Activated CD4-positive, alpha-beta T cell treated with anti-CD3 and anti-CD28 coated beads, Interleukin-2, amount 50 U/mL, for 48 hours (primary cell): ENCODE results near the gene RNASEH2B.

Source experiments
- DNase-seq, 2 experiments: peaks; one replicate each; pipeline ENCODE4 v3.0.0-alpha.2; 2020

The RNASEH2B gene, protein sequence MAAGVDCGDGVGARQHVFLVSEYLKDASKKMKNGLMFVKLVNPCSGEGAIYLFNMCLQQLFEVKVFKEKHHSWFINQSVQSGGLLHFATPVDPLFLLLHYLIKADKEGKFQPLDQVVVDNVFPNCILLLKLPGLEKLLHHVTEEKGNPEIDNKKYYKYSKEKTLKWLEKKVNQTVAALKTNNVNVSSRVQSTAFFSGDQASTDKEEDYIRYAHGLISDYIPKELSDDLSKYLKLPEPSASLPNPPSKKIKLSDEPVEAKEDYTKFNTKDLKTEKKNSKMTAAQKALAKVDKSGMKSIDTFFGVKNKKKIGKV

DNA sequence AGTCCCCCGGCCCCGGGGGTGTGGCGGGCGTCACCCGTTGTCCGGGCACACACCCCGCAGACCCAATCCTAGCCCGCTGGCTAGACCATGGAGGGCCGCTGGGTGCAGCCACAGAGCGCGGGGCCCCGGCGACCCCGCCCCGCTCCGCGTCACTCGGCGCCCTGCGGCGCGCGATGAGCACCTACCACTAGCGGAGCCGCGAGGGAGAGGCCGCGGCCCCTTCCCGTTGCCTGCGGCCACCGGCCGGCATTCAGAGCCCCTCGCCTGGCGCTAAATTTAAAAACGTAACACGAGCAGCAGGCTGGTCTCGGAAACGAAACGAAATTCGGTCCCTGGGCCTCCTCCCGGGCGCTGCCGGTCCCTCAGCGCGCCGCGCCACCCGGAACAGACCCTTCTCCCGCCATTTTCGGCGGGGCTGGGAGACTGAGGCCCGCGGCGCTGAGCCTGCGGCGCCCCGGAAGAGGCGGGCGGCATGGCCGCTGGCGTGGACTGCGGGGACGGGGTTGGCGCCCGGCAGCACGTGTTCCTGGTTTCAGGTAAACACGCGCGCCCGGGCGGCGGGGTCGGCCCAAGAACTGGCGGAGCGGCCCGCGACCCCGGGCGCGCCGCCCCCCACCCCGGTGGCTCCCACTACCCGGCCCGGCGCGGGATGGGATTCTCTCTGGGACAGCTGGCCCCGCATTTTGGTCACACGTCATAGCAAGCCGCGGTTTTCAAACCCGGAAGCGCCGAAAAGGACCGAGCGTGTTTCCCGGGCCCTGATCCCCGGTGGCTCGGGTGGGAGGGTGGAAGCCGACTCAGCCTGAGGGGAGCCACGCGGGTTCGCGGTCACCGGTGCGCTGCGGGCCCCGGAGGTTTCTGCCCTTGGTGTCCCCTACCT lies at the start of gene RNASEH2B:
TSS of gene RNASEH2B (plus strand) at position 187 of the 880 bp plus-strand sequence. CDS start at position 473, 286 bp downstream.
- peak; percentile 68 to 75 for DNase-seq

DNA sequence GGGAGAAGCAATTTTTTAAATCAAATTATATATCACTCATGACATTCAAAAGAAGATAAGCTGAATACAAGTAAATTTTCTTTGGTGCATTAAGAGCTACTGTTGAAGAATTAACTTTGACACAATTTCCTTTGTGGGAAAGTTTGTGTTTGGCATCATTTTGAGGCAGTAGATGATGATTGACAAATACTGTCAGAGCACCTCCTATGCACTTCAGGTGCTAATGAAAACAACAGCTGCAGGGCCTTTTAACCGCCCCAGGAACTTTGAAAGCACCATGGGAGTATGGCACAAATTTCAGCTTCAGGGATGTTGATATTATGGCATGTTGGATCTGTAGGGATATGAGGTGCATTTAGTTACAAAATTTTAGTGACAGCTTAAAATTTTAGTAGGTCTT lies 45.1 kb upstream of the RNASEH2B start:
- no peak for DNase-seq

DNA sequence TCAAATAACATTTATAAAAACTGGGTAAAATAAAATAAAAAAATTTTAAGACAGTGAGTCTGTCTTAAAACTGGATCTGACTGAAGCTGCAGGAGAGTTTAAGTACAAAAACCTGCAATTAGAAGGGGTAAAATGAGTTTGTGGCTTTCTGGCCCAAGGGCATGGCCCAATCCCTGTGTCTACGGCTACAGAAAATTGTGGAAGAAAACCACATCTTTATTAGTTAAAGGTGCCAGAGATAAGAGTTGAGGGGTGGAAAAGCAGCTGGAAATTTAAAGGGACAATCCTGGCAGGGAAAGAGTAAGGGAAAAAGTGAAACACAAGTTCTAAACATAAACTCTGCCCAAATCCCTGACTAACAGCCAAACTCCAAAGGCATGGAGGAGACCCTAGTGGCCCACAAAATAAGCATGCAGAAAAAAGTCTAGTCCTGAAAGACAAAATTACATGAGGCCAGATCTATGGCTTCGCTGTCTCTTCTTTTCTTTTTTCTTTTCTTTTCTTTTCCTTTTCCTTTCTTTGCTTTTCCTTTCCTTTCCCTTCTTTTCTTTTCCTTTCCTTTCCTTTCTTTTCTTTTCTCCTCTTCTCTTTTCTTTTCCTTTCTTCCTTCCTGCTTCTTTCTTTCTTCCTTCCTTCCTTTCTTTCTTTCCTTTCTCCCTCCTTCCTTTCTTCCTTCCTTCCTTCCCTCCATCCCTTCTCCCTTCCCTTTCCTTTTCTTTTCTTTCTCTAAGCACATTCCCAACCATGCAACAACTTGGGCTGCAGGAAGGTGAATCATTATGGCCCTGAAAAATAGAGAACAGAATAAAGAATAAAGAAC lies 42.6 kb upstream of the RNASEH2B start:
- DNase-seq = no peak

DNA sequence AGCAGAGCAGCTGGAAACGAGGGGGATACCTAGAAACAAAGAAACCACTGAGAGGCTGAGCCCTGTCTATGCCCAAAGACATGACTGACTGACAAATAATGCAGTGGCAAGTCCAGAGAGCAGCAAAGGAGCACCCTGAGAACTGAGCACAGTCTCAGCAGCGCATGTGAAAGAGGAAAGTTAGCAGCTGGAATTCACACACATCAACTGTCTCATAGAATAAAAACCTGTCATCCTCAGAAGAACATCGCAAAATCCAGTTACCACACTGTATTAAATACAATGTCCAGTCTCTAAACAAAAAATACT lies 42.0 kb upstream of the RNASEH2B start:
- no peak for DNase-seq

DNA sequence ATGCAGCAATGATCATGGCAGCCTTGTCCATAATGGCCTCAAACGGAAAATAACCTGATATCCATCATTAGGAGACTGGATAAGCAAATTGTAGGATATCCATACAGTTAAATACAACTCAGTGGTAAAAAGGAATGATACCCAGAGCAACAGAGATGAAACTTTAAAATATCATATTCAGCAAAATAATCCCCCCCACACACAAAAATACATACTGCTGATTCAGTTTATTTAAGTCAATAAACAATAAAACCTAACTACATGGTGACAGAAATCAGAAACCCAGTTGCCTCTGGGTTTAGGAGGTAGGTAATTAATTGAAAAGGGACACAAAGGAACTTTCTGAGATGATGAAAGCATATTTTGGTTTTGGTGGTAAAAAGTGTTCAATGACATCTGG lies 38.2 kb upstream of the RNASEH2B start:
- no peak for DNase-seq

DNA sequence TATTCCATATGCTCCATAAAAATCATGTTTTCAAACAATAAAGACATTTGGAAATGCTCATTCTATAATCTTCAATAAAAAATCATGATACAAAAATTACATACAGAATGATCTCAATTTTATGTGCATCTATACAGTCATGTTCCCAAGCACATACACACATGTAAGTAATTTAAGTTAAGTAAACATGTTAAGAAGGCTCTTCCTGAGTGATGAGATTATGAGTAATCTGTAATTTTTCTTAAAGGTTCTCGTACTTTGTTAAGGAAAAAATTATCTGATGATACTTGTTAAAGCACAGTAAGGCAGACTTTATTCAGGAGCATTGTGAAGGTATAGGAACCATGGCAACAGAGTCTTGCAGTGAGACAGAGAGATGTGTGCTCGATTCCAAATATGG lies 36.1 kb upstream of the RNASEH2B start:
- no peak for DNase-seq

DNA sequence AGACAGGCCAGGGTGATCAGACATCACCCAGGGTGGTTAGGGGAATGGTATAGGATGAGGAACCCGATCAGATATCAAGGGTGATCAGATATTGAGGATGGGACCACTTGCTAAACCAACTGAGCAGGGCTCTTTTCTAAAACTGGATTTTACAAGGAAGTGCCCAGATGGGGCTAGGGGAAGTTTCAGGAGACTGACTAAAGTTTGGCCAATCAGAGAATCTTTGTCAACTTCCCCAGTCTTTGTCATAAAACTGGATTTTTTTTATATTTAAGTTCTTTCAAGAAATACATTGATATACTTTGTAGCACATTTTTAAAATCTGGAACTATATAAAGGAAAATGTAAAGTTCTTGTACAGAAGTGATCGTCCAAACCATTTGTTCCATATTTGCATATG lies 35.6 kb upstream of the RNASEH2B start:
- DNase-seq = no peak

DNA sequence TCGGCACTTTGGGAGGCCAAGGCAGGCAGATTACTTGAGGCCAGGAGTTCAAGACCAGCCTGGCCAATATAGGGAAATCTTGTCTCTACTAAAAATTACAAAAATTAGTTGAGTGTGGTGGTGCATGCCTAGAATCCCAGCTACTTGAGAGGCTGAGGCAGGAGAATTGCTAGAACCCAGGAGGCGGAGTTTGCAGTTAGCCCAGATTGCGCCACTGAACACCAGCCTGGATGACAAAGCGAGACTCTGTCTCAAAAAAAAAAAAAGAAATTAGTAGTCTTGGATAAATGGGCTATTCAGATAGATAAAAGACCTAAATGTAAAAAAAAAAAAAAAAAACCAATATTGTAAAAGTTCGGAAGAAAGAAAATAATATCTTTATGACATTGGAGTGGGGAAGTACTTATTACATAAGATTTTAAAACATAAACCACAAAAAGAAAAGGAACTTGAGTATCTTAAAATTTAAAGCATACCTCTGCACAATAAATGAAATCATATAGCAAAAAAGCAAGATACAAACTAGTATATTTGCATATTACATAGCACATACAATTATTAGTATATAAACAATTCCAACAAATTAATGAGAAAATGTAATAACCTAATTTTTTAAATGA lies 26.7 kb upstream of the RNASEH2B start:
- no peak for DNase-seq

DNA sequence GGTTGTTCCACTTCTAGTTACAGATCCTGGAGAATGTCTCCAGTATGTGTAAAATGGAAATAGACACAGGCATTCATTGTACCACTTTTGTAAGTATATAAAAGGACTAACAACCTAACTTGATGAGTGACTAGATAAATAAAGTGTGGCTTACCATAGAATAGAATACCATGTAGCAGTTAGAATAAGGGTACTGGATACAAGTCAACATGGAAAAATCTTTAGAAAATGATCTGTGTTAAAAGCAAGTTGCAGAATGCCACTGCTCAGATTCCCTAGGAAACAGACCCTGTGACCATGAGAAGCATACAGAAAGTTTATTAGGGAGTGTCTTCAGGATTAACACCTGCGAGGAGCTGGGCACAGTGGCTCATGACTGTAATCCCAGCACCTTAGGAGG lies 25.9 kb upstream of the RNASEH2B start:
- no peak for DNase-seq

DNA sequence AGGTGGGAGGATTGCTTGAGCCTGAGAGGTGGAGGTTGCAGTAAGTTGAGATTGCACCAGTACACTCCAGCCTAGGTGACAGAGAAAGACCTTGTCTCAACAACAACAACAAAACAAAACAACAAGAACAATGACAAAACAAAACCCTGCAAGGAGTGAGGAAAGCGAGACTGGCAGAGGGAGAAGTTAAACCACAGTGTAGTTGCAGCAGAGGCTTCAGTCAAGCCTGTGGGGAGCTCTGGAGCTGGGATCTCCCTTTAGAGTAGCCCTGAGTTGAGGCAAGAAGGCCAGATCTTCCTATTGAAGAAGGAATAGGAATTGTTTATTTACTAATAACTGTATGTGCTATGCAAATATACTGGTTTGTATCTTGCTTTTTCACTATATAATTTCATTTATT lies 25.3 kb upstream of the RNASEH2B start:
- DNase-seq = no peak

DNA sequence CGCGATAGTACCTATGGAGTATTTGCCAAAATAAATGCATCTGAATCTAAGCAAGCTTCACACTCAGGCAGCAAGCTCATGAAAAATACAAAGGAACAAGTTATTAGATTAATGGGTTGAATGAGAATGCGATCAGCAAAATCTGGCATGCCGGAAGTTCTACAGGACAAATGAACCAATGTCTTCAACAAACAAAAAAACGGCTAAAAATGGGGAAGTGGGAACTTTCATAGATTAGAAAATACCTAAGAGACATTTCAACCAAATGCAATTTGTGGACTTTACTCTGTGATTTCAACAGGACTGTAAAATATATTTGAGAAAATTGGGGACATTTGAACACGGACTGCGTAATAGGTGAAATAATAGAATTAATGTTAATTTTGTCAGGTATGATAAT lies 22.4 kb upstream of the RNASEH2B start:
- no peak for DNase-seq

DNA sequence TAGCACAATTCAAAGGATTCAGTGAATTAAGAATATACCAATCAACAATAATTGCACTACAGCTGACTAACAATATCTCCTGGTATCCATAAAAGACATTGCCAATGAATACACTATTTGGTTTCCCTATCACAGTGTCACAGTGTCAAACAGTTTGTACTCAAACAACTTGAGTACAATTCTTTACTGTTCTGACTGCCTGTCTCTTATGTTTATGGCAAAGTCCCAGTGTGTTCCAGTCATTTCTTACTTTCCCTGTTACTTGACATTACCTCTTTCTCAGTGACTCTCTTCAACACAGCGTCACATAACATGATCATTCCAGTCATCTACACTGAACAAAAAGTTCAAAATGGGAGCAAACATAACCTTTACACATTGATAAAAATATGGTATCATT lies 21.2 kb upstream of the RNASEH2B start:
- no peak for DNase-seq

DNA sequence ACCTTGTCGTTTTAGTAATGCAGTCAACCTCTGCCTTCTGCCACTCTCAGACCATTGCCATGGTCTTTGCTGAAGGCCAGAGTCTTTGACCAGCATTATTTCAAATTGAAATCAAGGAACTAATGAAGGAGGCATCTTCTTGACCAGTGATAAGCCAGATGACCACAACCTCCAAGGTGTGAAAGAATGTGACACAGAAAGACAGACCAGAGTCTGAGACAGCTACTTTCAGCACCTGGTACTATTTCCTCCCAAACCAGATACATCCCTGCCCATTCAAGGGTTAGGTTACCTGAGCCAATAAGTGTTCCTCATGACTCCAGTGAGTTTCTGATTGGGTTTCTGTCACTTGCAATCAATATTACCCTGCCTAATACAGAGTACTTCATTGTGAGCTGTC lies 20.3 kb upstream of the RNASEH2B start:
- DNase-seq = no peak

DNA sequence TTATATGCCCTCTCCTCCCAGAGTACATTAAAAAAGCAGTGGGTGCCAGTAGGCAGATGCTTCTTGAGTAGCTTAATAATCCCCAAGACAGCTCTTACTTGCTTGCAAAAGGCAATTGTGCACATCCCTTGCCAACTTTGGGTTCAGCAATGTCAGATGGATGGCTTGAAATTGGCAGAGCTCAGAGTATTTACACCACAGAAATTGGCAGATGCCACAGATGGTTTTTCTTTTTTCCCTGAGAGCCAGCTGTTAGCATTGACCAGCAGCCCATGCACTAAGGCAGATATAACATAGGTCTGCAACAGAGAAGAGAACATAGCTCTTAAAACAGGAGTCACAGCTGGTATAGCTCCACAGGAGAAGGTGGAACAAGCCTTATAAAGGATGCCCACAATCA lies 18.4 kb upstream of the RNASEH2B start:
- DNase-seq = no peak

DNA sequence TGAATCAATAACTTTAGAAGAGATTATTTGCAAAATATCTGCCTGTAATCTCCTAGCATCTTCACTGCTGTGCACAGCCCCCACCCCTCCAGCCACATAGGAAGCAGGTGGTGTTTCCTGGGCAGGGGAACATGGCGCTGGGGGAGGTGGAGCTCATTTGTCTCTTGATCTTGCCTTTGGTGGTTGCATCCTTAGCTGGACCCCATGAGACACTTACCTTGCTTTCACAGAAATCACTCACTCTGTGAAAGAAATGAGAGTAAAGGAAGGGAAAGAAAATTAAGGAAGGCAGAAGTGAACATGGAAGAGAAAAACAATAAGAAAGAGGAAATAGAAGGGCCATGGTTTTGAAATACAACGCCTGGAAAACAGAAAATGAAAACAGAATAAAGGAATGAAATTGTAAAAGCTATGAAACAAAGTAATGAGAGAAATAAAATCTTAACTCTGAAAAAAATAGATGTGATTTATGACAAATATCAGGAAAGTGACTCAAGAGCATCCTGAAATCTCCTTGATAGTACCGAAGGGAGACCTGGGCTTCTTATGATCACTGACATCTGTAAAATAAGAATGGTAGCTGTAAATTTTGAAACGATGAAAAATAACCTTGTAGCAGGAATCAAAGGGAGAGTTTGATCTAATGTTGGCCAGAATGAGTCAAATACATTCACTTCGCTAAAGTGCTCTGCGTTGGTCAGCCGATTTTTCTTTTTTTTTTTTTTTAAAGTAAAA lies 17.2 kb upstream of the RNASEH2B start:
- DNase-seq = peak in 1 of 2 experiments; percentile 34

DNA sequence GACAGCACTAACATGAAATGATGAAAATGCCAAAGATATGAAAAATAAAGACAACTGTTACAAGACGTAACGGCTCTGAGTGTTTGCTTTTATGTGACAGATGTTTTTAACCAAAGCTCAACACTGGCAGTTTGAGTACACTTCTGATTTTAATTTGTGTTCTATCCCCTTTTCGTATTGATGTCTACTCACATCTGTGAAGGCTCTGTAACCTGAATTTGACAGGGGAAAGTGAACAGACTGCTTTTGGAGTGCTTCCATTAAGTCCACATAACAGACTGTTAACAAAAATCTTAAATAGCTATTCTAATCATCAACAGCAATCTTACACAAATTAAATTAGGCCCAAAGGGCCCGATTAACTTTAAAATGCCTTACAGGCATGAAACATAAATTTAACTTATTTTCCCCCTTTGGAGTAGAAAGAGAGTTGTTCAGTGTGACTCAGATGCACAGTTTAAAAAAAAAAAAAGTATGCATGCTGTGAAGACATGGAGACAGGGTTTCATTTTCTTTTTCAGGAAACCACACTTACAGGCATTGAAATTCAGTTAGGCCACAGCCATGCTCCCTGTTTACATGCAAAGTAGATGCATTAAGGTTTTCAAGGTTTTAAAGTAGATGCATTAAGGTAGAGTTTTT lies 16.3 kb upstream of the RNASEH2B start:
- DNase-seq = no peak

DNA sequence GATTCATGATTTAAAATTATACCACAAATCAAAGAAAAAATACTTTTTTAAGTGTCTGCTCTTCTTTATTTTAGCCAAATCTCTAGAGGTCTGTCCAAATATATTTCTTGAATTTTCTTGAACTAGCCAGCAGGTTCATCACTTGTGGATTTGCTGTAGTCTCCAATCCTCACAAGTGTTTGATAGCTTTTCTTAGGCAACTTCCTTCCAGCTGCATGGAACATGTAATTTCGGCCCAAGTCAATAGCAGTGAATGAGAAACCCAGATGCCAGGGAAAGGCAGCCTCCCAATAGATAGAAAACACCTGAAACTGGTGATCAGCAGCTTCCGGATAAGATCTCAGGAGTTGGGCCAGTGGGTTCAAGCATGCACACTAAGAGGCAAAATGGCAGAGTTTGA lies 15.6 kb upstream of the RNASEH2B start:
- DNase-seq = no peak

DNA sequence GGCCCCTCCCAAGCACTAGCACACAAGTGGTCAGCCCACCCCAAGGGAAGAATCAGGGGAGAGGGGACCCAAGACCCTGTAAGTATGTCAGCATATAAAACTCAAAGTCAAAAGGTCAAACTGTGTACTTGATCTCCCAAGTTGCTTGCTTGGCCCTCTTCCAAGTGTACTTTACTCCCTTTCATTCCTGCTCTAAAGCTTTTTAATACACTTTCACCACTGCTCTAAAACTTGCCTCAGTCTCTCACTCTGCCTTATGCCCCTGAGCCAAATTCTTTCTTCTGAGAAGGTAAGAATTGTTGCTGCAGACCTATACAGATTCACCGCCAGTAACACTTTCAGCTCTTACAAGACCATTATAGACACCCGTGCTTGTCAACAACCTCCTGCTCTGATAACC lies 15.1 kb upstream of the RNASEH2B start:
- no peak for DNase-seq

DNA sequence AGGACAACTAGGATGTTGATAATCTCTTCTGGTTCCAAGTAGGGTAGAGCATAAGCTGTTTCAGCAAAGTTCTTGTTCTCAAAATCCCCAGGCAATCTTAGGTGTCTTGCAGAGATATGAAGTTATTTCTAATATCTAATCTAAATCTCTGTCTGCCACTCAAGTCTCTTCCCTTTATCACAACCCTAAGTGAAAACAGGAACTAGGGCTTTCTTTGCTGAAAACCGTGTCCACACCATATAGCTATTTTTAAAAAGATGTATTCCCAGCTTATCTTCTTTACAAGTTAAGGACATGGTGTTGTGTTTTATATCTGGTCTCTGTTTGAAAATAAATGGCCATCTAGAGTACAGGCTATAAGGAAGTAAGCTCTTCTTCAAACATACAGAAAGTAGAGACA lies 11.3 kb upstream of the RNASEH2B start:
- DNase-seq = no peak

DNA sequence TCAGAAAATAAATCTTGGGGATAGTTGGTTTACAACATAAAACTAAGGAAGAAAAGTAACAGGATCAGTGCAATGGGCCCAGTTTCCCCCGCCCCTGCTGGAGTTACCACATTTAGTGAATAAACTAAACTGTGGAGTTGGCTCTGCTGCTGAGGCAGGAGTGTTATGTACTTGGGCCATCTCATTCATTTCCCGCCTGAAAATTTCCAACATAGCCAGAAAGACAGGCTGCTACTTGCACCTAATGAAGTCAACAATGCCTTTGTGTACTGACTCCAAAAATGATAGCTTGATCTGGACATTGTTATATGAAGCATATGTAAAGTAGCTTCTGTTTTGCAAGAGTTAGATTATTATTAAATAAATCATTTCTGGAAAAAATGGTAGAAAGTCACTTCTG lies 7.9 kb upstream of the RNASEH2B start:
- DNase-seq = no peak

DNA sequence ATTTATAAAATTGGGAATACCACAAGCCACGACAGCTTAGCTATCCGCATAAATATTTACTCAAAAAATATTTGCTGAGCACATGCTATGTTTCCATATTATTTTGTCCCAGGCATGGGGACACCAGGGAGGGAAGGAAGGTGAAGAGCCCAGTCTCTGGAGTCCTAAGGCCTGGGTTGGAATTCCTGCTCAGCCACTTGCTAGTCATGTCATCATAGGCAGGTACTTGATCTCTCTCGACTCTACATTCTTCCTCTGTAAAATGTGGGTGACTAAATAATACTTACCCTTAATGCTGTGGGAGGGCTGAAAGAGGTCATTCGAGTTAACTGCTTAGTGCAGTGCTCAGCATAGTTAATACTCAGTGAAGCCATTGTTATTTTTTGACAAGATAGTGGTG lies 4.3 kb upstream of the RNASEH2B start:
- no peak for DNase-seq

DNA sequence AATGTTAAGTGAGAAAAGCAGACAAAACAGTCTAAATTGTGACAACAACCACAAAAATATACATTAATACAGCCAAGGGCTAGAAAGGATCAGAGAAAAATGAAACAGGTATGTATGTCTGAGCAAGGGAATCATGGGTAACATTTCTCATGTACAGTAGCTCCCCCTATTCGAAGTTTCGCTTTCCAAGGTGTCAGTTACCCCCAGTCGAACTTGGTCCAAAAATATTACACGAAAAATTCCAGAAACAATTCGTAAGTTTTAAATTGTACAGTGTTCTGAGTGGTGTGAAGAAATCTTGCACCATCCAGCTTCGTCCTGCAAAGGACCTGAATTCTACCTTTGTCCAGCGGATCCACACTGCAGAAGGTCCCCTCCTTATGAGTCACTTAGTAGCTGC lies 1.8 kb upstream of the RNASEH2B start:
- DNase-seq = no peak
